Tongue (tissue), 2 donors: ENCODE data around the gene TRIM68. TPM values are rescaled to one million over a fixed set of nuclear protein-coding genes. Genes with fewer than 3 reads are reported as not detected.

Source experiments
- DNase-seq: peaks from one replicate; pipeline ENCODE4 v3.0.0-alpha.2; 2015
- total RNA-seq: library from RNA; depleted of rRNA; stranded (reverse); fragments of >200 nt; gene quantifications from one replicate; pipeline ENCODE4 v1.2.3, GENCODE V29; 2014

Gene TRIM68
- total RNA-seq, result 6.7 TPM

GRCh38 chr11:4607781-4608666, at the start of gene TRIM68:
Gene TRIM68, minus strand, starts transcription at chr11:4608231. Its CDS starts 2,727 bp downstream, at chr11:4605504.
- peak; percentile 98 for DNase-seq

GRCh38 chr11:4654635-4655369, 46.8 kb upstream of the TRIM68 start:
- no peak for DNase-seq

GRCh38 chr11:4647766-4648165, 39.7 kb upstream of the TRIM68 start:
- peak; percentile 26 for DNase-seq

- no peak for DNase-seq
These were observed 37.9 kb upstream of the TRIM68 start for GRCh38 chr11:4645974-4646373.

GRCh38 chr11:4644233-4644632, 36.2 kb upstream of the TRIM68 start:
- no peak for DNase-seq

- DNase-seq, result no peak
These were observed 35.7 kb upstream of the TRIM68 start, which contains the start of gene OR51E1 for GRCh38 chr11:4643682-4644081. Gene OR51E1, plus strand, starts transcription at chr11:4643982. Its CDS starts 8,545 bp downstream, at chr11:4652527.

GRCh38 chr11:4643076-4643475, 35.0 kb upstream of the TRIM68 start:
- DNase-seq, result no peak

GRCh38 chr11:4642043-4642442, 34.0 kb upstream of the TRIM68 start:
- no peak for DNase-seq

GRCh38 chr11:4641501-4641900, 33.5 kb upstream of the TRIM68 start:
- no peak for DNase-seq

- DNase-seq, result no peak
These were observed 31.9 kb upstream of the TRIM68 start for GRCh38 chr11:4639931-4640330.

GRCh38 chr11:4637662-4638047, 29.6 kb upstream of the TRIM68 start:
- DNase-seq, result no peak

- peak; percentile 83 for DNase-seq
These were observed 29.1 kb upstream of the TRIM68 start, which contains the start of gene OR51D1 for GRCh38 chr11:4636962-4637661. Gene OR51D1, plus strand, starts transcription at chr11:4637477. Its CDS starts 2,314 bp downstream, at chr11:4639791.

- no peak for DNase-seq
These were observed 28.1 kb upstream of the TRIM68 start for GRCh38 chr11:4636136-4636535.

GRCh38 chr11:4626207-4627099, 18.4 kb upstream of the TRIM68 start:
- peak; percentile 82 for DNase-seq

GRCh38 chr11:4619514-4619913, 11.5 kb upstream of the TRIM68 start:
- DNase-seq, result no peak

- DNase-seq, result no peak
These were observed 7.9 kb upstream of the TRIM68 start for GRCh38 chr11:4615856-4616444.

GRCh38 chr11:4611986-4612385, 4.0 kb upstream of the TRIM68 start:
- no peak for DNase-seq

- no peak for DNase-seq
These were observed 2.4 kb upstream of the TRIM68 start for GRCh38 chr11:4610258-4610935.

- DNase-seq, result peak; percentile 14
These were observed 935 bp downstream of the TRIM68 start for GRCh38 chr11:4607096-4607495.

GRCh38 chr11:4606231-4607015, 1.6 kb downstream of the TRIM68 start:
- no peak for DNase-seq
